Caki2 (cell line): ENCODE measurements around the gene GJA3. TPM values are rescaled to one million over a fixed set of nuclear protein-coding genes. Genes with fewer than 3 reads are reported as not detected.
A peak's percentile ranks its signal among the peaks of the same experiment; 100 is the strongest.

Experiments used
- DNase-seq: peaks from one replicate; pipeline ENCODE4 v3.0.0-alpha.2; 2015; ENCODE audit warnings: low read depth
- in situ Hi-C: cut with HindIII; loops from 2 replicates; pipeline ENCODE4 v1.10.0; 2016; ENCODE audit warnings: low sequenced_read_pairs, low pct_unique_long_range_greater_than_20kb, mixed read lengths
- total RNA-seq: library from RNA; depleted of rRNA; stranded (reverse); fragments of >200 nt; shearing (Covaris generic); gene quantifications from 2 replicates; pipeline ENCODE4 v1.2.3, GENCODE V29; 2014; ENCODE audit warnings: low replicate concordance; rRNA removed

Gene GJA3
- 1.7 and 5.6 TPM in 2 replicates for total RNA-seq

- in situ Hi-C loops: no loop called here
- peak; percentile 66 for DNase-seq
These were observed at the start of gene GJA3 for GRCh38 chr13:20160306-20161274. Gene GJA3, minus strand, starts transcription at chr13:20161052. Its CDS starts 17,764 bp downstream, at chr13:20143288.

- DNase-seq: no peak
- in situ Hi-C loops: no loop called here
These were observed 49.1 kb upstream of the GJA3 start for GRCh38 chr13:20209948-20210347.

GRCh38 chr13:20206698-20207235 lies 45.9 kb upstream of the GJA3 start:
- in situ Hi-C loops: no loop called here
- DNase-seq: no peak

DNA sequence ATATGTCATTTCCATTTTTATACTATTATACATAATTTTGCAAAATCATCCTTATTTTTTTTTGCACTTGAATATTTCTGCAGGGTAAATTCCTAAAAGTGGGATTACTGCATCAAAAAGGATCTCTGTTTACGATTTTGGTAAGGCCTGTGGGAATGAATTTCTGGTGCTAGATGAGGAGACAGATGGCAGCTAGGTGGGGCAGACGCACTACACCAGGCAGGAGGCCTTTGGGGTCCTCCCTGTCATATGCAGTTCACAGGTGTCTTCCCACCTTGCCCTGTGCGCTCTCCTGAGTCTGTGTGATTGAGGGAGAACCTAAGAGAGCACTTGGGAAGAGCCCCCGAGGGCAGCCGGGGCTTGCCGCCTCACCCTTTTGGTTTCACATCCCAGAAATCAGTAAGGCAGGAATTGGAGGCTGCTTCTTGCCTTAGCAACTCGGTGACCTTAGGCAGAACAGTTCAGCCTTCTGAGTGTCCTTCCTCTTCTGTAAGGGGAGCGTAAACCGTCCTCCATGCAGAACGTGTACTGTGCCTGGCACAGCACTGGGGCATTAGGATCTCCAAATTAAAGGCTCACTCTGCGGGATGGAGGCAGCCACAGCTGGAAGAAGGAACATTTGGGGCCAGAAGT lies 45.3 kb upstream of the GJA3 start:
- in situ Hi-C loops: no loop called here
- no peak for DNase-seq

DNA sequence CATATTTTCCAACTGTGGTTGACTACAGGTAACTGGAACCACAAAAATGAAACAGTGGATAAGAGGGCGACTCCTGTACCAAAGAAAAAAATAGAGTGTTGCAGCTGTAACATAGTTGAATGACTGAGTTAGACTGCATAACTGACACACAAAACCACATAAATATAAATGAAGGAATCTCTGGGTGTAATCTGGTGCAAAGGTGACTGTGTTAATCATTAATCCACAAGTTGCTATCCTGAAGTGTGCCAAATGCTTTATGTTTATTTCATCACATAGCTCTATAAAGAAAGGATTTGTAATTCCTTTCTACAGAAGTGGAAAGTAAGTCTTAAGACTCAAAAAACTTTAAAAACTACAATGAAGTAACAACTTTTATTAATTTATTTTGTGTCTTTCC lies 37.9 kb upstream of the GJA3 start:
- DNase-seq: peak; percentile 47
- in situ Hi-C loops: loop anchor here (10.0 to 25.0 kb wide), 3 partner anchors 56 to 639 kb away; no protein-coding TSS in a partner anchor

- in situ Hi-C loops: loop anchor here (10.0 to 25.0 kb wide), 3 partner anchors 57 to 640 kb away; no protein-coding TSS in a partner anchor
- peak; percentile 66 for DNase-seq
These were observed 36.5 kb upstream of the GJA3 start for GRCh38 chr13:20197361-20197834.

- in situ Hi-C loops: loop anchor here (10.0 to 25.0 kb wide), 3 partner anchors 59 to 642 kb away; no protein-coding TSS in a partner anchor
These were observed 34.9 kb upstream of the GJA3 start for GRCh38 chr13:20195801-20196200.

GRCh38 chr13:20193907-20194631 lies 33.2 kb upstream of the GJA3 start:
- no peak for DNase-seq
- in situ Hi-C loops: loop anchor here (10.0 to 25.0 kb wide), 3 partner anchors 61 to 643 kb away; no protein-coding TSS in a partner anchor

More at GRCh38 chr13:20195801-20196200, 34.9 kb upstream of the GJA3 start:
- no peak for DNase-seq

GRCh38 chr13:20193162-20193906 lies 32.5 kb upstream of the GJA3 start:
- DNase-seq: no peak
- in situ Hi-C loops: loop anchor here (10.0 to 25.0 kb wide), 3 partner anchors 61 to 644 kb away; no protein-coding TSS in a partner anchor

DNA sequence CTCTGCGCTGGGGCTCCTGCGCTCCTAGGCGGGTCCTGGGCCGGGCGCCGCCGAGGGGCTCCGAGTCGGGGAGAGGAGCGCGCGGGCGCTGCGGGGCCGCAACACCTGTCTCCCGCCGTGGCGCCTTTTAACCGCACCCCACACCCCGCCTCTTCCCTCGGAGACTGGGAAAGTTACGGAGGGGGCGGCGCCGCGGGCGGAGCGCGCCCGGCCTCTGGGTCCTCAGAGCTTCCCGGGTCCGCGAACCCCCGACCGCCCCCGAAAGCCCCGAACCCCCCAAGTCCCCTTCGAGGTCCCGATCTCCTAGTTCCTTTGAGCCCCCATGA lies 31.9 kb upstream of the GJA3 start, which contains the start of gene GJB2:
Gene GJB2 (minus strand): TSS at position 103 of the 326 bp plus-strand sequence. CDS start 3,357 bp downstream, outside the sequence.
- in situ Hi-C loops: loop anchor here (10.0 to 25.0 kb wide), 3 partner anchors 62 to 645 kb away; no protein-coding TSS in a partner anchor
- no peak for DNase-seq

GRCh38 chr13:20192158-20192835 lies 31.4 kb upstream of the GJA3 start:
- DNase-seq: no peak
- in situ Hi-C loops: loop anchor here (10.0 to 25.0 kb wide), 3 partner anchors 63 to 645 kb away; no protein-coding TSS in a partner anchor

- DNase-seq: no peak
- in situ Hi-C loops: loop anchor here (10.0 to 25.0 kb wide), 3 partner anchors 63 to 646 kb away; no protein-coding TSS in a partner anchor
These were observed 30.7 kb upstream of the GJA3 start for GRCh38 chr13:20191311-20192157.

DNA sequence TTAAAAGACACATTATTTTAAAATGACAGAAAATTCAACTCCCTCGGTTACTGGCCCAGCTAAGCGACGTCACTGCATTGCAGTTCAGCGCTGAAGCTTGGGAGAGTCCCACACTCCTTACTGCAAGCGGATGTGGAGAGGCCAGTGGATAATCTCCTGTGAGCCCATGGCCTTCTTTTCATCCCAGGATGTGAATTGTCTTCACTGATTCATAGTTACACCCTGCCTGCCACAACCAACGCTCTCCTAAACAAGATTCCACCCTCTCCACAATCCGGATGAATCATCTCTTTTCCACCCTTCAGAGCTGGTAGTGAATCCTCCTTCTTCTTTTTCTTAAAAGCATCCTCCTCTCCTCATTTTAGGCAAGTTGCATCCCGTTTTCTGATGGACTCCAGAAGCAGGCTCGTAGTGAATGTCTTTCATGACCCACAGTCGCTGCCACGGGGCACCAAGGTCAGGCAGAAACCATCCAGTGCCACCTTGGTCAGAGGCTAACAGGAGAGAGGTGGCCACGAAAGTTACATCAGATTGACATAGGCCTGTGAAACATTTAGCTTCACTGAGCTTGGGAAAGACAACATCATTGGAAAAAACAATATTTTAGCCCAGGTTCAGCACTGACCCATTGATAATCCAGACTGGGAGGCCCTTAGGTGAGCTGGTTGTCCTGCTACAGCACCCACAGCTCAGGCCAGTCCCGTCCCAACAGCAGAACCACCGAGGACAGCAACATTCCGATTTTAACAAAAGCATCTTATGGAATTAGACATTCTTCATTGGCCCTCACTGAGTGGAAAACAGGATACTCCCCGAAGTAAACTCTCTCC lies 29.8 kb upstream of the GJA3 start:
- in situ Hi-C loops: loop anchor here (10.0 to 25.0 kb wide), 3 partner anchors 64 to 647 kb away; no protein-coding TSS in a partner anchor
- DNase-seq: no peak

DNA sequence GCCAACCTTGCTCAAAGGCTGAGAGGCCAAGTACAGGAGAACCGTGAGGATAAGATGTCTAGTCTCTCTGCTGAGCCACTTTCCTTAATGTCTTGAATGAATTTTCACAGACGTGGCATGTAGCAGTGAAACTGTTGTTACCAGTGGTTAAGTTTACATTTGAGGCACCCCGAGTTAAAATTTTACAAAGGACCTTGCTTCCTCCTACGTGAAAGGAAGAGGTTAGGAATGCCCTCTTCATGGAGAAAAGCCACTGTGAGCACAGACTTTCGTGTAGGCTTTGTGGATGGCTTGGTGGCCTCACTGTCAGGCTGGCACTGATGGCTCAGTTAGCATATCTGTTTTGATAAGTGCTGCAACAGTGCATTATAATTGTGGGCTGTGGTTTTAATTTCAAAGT lies 29.2 kb upstream of the GJA3 start:
- in situ Hi-C loops: loop anchor here (10.0 to 25.0 kb wide), 3 partner anchors 65 to 647 kb away; no protein-coding TSS in a partner anchor
- no peak for DNase-seq
